ENCODE measurements around the gene CACNA1I. TPM values are rescaled to one million over a fixed set of nuclear protein-coding genes. Genes with fewer than 3 reads are reported as not detected.

CACNA1I gene
- total RNA-seq, 1 experiment from 2014 or later = 0.15 TPM

DNA sequence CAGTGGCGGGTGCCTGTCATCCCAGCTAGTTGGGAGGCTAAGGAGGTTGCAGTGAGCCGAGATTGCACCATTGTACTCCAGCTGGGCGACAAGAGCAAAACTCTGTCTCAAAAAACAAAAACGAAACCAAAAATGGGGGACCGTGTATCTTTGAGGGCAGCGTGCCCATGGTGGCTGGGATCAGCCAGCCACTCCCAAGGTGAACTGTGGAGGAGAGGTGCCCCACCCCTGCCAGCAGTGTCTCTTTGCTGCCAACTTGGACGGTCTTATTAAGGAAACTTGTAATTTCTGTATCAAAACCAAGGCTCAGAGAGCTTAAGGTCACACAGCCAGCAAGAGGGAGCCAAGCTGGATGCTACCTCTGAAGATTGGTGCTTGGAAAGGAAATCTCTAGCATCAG lies 147.7 kb downstream of the CACNA1I start:
- H3K4me3 ChIP-seq (replicated peaks in 1 of 2; ENCODE audit: low read depth in 1 of 2, low read length in 2 of 2) = no peak overlapping the region
- no peaks in the 10 kb centered on the region for H3K4me1 ChIP-seq (ENCODE audit: control insufficient read depth in 1 of 2, insufficient read depth in 2 of 2, low read length in 2 of 2)
- POLR2A ChIA-PET = no interaction called here
- no peaks in the 10 kb centered on the region for H3K9me2 ChIP-seq (ENCODE audit: insufficient read depth)
- no peaks in the 10 kb centered on the region for H3K9me3 ChIP-seq (ENCODE audit: control insufficient read depth in 1 of 2, insufficient read depth in 1 of 2, low read depth in 1 of 2, low read length in 2 of 2)
- no peaks in the 10 kb centered on the region for H4K20me1 ChIP-seq (ENCODE audit: insufficient read depth)
- H3K9ac ChIP-seq (ENCODE audit: low read length) = no peak overlapping the region
- no peaks in the 10 kb centered on the region for H3K27me3 ChIP-seq (ENCODE audit: insufficient read depth, low read length)
- H3K27ac ChIP-seq (ENCODE audit: low read depth, low read length) = no peak overlapping the region
- CTCF ChIA-PET = no interaction called here
- ATAC-seq = no peak
- RAD21 ChIA-PET (ENCODE audit: low non-redundant PET in 1 of 2, low total read pairs in 2 of 2, uncharacterized antibody in 2 of 2, unreplicated experiment in 2 of 2) = interaction anchor here in 1 of 2 experiments (0.7 kb wide), 1 partner anchor 30 kb away, joined by 3 read pairs; no protein-coding TSS in a partner anchor
- DNase-seq (ENCODE audit: low read depth, low spot score) = no peak
- H2AFZ ChIP-seq (ENCODE audit: low read depth, low read length, poor library complexity, severe bottlenecking) = no peak overlapping the region
- no peaks in the 10 kb centered on the region for H3K79me2 ChIP-seq (ENCODE audit: insufficient read depth, low read length)
- H3K36me3 ChIP-seq (ENCODE audit: control insufficient read depth in 1 of 2, insufficient read depth in 2 of 2, low read length in 2 of 2) = no peaks in the 10 kb centered on the region
- no TSS peak for BruUV-seq (replicated peaks)
- TF ChIP-seq ZNF274 (IDR thresholded peaks at IDR 0.05; ENCODE audit: low read depth, low read length) (no peak), YY1 (IDR thresholded peaks at IDR 0.05; ENCODE audit: extremely low read depth, insufficient replicate concordance, low read depth, low read length) (no peak)
- intact Hi-C loops (cut with micrococcal nuclease) = no loop called here
- no peak overlapping the region for H3K4me2 ChIP-seq (ENCODE audit: low read length)

DNA sequence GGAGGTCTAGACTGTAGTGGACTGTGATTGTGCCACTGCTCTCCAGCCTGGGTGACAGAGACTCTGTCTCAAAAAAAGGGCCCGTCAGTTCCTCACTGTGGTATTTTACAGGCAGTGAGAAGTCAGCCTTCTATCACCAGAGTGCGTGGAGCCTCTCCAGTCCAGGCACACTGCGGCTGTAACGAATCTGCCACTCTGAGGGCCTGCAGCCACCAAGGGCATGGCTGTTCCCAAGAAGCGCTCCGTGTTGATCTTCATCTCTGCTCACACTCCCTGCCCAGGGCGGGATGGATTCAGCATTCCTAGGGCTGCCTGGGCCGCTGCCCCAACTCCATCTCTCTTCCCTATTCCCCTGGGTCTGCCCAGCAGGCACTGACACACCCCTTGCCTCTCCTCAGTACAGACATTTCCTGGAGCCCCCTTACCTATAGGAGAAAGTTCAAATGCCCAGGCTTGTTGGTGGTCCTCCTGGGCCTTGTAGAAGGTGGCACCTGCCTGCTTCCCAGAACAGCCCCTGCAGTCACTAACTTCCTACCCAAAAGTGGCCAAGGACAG lies 148.4 kb downstream of the CACNA1I start:
- BruUV-seq (replicated peaks) = no TSS peak
- Histone ChIP-seq H3K79me2 (ENCODE audit: insufficient read depth, low read length) (no peaks in the 10 kb centered on the region), H3K9me3 (ENCODE audit: control insufficient read depth in 1 of 2, insufficient read depth in 1 of 2, low read depth in 1 of 2, low read length in 2 of 2) (no peaks in the 10 kb centered on the region), H3K4me3 (replicated peaks in 1 of 2; ENCODE audit: low read depth in 1 of 2, low read length in 2 of 2) (no peak overlapping the region), H2AFZ (ENCODE audit: low read depth, low read length, poor library complexity, severe bottlenecking) (no peak overlapping the region), H4K20me1 (ENCODE audit: insufficient read depth) (no peaks in the 10 kb centered on the region), H3K9me2 (ENCODE audit: insufficient read depth) (no peaks in the 10 kb centered on the region), H3K27ac (ENCODE audit: low read depth, low read length) (no peak overlapping the region), H3K27me3 (ENCODE audit: insufficient read depth, low read length) (no peaks in the 10 kb centered on the region), H3K4me2 (ENCODE audit: low read length) (no peak overlapping the region), H3K36me3 (ENCODE audit: control insufficient read depth in 1 of 2, insufficient read depth in 2 of 2, low read length in 2 of 2) (no peaks in the 10 kb centered on the region), H3K9ac (ENCODE audit: low read length) (no peak overlapping the region), H3K4me1 (ENCODE audit: control insufficient read depth in 1 of 2, insufficient read depth in 2 of 2, low read length in 2 of 2) (peaks cover 2 to 6% of the 10 kb centered on the region in 2 experiments; a peak in 3 of 4 replicates)
- RAD21 ChIA-PET (ENCODE audit: low non-redundant PET in 1 of 2, low total read pairs in 2 of 2, uncharacterized antibody in 2 of 2, unreplicated experiment in 2 of 2) = no interaction called here
- CTCF ChIA-PET = no interaction called here
- ATAC-seq (no peak), DNase-seq (ENCODE audit: low read depth, low spot score) (no peak)
- intact Hi-C loops (cut with micrococcal nuclease) = no loop called here
- POLR2A ChIA-PET = no interaction called here
- TF ChIP-seq, protein P1, sequence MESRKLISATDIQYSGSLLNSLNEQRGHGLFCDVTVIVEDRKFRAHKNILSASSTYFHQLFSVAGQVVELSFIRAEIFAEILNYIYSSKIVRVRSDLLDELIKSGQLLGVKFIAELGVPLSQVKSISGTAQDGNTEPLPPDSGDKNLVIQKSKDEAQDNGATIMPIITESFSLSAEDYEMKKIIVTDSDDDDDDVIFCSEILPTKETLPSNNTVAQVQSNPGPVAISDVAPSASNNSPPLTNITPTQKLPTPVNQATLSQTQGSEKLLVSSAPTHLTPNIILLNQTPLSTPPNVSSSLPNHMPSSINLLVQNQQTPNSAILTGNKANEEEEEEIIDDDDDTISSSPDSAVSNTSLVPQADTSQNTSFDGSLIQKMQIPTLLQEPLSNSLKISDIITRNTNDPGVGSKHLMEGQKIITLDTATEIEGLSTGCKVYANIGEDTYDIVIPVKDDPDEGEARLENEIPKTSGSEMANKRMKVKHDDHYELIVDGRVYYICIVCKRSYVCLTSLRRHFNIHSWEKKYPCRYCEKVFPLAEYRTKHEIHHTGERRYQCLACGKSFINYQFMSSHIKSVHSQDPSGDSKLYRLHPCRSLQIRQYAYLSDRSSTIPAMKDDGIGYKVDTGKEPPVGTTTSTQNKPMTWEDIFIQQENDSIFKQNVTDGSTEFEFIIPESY (IDR thresholded peaks at IDR 0.05; ENCODE audit: extremely low read depth, insufficient replicate concordance, low read length) = no peak
- no peak for TF ChIP-seq YY1 (IDR thresholded peaks at IDR 0.05; ENCODE audit: extremely low read depth, insufficient replicate concordance, low read depth, low read length)
- TF ChIP-seq, protein P2, sequence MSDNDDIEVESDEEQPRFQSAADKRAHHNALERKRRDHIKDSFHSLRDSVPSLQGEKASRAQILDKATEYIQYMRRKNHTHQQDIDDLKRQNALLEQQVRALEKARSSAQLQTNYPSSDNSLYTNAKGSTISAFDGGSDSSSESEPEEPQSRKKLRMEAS (IDR thresholded peaks at IDR 0.05) = no peak
- TF ChIP-seq, protein P3, sequence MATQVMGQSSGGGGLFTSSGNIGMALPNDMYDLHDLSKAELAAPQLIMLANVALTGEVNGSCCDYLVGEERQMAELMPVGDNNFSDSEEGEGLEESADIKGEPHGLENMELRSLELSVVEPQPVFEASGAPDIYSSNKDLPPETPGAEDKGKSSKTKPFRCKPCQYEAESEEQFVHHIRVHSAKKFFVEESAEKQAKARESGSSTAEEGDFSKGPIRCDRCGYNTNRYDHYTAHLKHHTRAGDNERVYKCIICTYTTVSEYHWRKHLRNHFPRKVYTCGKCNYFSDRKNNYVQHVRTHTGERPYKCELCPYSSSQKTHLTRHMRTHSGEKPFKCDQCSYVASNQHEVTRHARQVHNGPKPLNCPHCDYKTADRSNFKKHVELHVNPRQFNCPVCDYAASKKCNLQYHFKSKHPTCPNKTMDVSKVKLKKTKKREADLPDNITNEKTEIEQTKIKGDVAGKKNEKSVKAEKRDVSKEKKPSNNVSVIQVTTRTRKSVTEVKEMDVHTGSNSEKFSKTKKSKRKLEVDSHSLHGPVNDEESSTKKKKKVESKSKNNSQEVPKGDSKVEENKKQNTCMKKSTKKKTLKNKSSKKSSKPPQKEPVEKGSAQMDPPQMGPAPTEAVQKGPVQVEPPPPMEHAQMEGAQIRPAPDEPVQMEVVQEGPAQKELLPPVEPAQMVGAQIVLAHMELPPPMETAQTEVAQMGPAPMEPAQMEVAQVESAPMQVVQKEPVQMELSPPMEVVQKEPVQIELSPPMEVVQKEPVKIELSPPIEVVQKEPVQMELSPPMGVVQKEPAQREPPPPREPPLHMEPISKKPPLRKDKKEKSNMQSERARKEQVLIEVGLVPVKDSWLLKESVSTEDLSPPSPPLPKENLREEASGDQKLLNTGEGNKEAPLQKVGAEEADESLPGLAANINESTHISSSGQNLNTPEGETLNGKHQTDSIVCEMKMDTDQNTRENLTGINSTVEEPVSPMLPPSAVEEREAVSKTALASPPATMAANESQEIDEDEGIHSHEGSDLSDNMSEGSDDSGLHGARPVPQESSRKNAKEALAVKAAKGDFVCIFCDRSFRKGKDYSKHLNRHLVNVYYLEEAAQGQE (IDR thresholded peaks at IDR 0.05; ENCODE audit: low read depth) = no peak
- TF ChIP-seq SP1 (IDR thresholded peaks at IDR 0.05; ENCODE audit: low read depth) = no peak
- TF ChIP-seq EZH2 (IDR thresholded peaks at IDR 0.05) = no peak
- TF ChIP-seq EZH2phosphoT487 (IDR thresholded peaks at IDR 0.05; ENCODE audit: borderline replicate concordance) = no peak
- no peak for TF ChIP-seq TCF7L2 (IDR thresholded peaks at IDR 0.05; ENCODE audit: borderline replicate concordance, extremely low read depth, insufficient read depth, insufficient read length)
- TF ChIP-seq ZFX (IDR thresholded peaks at IDR 0.05) = no peak
- no peak for TF ChIP-seq ZNF274 (IDR thresholded peaks at IDR 0.05; ENCODE audit: low read depth, low read length)
- TF ChIP-seq, protein P4, sequence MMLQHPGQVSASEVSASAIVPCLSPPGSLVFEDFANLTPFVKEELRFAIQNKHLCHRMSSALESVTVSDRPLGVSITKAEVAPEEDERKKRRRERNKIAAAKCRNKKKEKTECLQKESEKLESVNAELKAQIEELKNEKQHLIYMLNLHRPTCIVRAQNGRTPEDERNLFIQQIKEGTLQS (IDR thresholded peaks at IDR 0.05) = no peak
- no peak for TF ChIP-seq JUND (IDR thresholded peaks at IDR 0.05)
